ENCODE data around the gene GLI1. TPM values are rescaled to one million over a fixed set of nuclear protein-coding genes. Genes with fewer than 3 reads are reported as not detected.
A peak's percentile ranks its signal among the peaks of the same experiment; 100 is the strongest.
"Not testable (repeated sequence)": the region's sequence is repeated elsewhere in the genome, so short reads cannot be mapped to it uniquely, and the experiment has no call there.

The GLI1 gene
- polyA plus RNA-seq, 2 of the 4 experiments (the other 2 are of a cell fraction) = 13.1 to 27.3 TPM

DNA sequence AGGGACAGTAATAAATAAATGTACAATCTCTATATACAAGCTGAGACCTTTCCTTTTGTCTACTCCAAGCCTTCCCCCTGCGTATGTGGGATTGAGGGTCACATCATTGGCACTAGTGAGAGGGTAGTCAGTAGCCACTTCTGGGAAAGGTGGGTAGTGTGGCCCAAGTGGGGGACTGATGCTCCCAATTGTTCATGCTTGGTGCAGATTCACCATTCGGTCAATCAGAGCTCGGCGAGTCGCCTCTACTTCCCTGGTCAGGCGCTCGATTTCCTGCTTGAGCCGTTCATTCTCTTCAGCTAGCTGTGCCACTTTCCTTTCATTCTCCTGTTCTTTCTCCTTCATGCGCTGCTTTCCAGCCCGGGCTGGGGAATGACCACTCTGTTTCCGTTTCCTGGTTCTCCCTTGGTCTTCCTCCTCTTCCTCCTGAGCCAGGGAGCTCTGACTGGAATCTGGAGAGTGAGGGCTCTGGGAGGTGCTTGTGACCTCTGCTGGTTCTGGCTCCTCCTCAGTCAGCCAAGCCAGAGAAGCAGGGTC is 57.1 kb downstream of the GLI1 start:
- Histone ChIP-seq H3K27ac (peak overlapping the region in 1 of 2 experiments; percentile 49; a peak in 3 of 6 replicates), H3K4me2 (peak overlapping the region; percentile 91), H3K4me3 (no peak overlapping the region), H3K9me3 (no peaks in the 10 kb centered on the region), H3K4me1 (peaks cover 36% of the 10 kb centered on the region)
- TF ChIP-seq, protein P1, sequence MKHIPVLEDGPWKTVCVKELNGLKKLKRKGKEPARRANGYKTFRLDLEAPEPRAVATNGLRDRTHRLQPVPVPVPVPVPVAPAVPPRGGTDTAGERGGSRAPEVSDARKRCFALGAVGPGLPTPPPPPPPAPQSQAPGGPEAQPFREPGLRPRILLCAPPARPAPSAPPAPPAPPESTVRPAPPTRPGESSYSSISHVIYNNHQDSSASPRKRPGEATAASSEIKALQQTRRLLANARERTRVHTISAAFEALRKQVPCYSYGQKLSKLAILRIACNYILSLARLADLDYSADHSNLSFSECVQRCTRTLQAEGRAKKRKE (CRISPR knock-in tag; IDR thresholded peaks at IDR 0.05; ENCODE audit: low read depth) = no peak
- TF ChIP-seq CBX8 (IDR thresholded peaks at IDR 0.05) = no peak
- 94% methylated on average over 11 of the region's 11 CpGs for WGBS (ENCODE audit: missing lambda C conversion rate)
- DNase-seq (ENCODE audit: low read depth in 1 of 2, low spot score in 1 of 2) (no peak), ATAC-seq (no peak), FAIRE-seq (no peak)
- ChIA-PET POLR2A (no interaction called here), CTCF (interaction anchor here (0.7 to 3.0 kb wide), 10 partner anchors 14 to 1327 kb away, joined by 3 to 15 read pairs (median 3); partner anchors contain the start of gene GLI1)

DNA sequence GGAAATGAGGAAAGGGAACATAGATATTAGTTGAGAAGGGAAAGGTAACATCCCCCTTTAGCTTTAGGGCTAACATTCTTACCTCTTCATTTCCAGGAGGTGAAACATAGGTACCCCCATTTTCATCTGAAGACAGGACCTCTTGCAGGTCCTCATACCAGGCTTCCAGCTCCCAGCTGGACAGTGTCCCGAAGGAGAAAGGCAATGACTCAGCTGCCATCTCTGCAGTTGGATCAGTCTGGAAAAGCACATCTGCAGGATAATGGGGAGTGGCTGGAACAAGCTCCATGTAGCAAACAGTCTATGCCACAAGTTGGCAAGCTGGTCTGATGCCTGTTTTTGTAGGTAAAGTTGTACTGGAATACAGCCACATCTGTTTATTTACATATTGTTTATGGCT is 57.6 kb downstream of the GLI1 start:
- Histone ChIP-seq H3K4me1 (peaks cover 41% of the 10 kb centered on the region), H3K4me3 (no peak overlapping the region), H3K9me3 (no peaks in the 10 kb centered on the region), H3K4me2 (peak overlapping the region; percentile 91), H3K27ac (peak overlapping the region in 1 of 2 experiments; percentile 49; a peak in 3 of 6 replicates)
- peak in 1 of 2 experiments; percentile 51 for DNase-seq (ENCODE audit: low read depth in 1 of 2, low spot score in 1 of 2)
- ChIA-PET CTCF (interaction anchor here (0.7 to 3.0 kb wide), 8 partner anchors 14 to 1327 kb away, joined by 3 to 15 read pairs (median 3); partner anchors contain the start of gene GLI1), POLR2A (interaction anchor here (0.5 kb wide), 1 partner anchor 92 kb away, joined by 7 read pairs; no protein-coding TSS in a partner anchor)
- TF ChIP-seq CBX2 (IDR thresholded peaks at IDR 0.05; ENCODE audit: borderline replicate concordance, low read depth) = no peak
- peak; percentile 2 for TF ChIP-seq MAFK (IDR thresholded peaks at IDR 0.05; ENCODE audit: partially characterized antibody)
- no peak for TF ChIP-seq KDM5A (IDR thresholded peaks at IDR 0.05)
- peak in 1 of 2 experiments; percentile 31; a peak in 1 of 5 replicates for TF ChIP-seq JUN (IDR thresholded peaks at IDR 0.05)
- no peak for TF ChIP-seq FOSL2 (IDR thresholded peaks at IDR 0.05)
- TF ChIP-seq FOSL2 (CRISPR knock-in tag; IDR thresholded peaks at IDR 0.05) = no peak
- no peak; the same call in 1 of the 2 replicates for TF ChIP-seq HOXA7 (CRISPR knock-in tag; IDR thresholded peaks at IDR 0.05)
- no peak for TF ChIP-seq BHLHE40 (IDR thresholded peaks at IDR 0.05; ENCODE audit: low read depth, low read length)
- TF ChIP-seq KDM1A (IDR thresholded peaks at IDR 0.05; ENCODE audit: low read depth) = no peak
- no peak for TF ChIP-seq ZFP36 (IDR thresholded peaks at IDR 0.05; ENCODE audit: borderline replicate concordance, partially characterized antibody)
- TF ChIP-seq, protein P2, sequence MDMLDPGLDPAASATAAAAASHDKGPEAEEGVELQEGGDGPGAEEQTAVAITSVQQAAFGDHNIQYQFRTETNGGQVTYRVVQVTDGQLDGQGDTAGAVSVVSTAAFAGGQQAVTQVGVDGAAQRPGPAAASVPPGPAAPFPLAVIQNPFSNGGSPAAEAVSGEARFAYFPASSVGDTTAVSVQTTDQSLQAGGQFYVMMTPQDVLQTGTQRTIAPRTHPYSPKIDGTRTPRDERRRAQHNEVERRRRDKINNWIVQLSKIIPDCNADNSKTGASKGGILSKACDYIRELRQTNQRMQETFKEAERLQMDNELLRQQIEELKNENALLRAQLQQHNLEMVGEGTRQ (IDR thresholded peaks at IDR 0.05) = no peak
- TF ChIP-seq RNF2 (IDR thresholded peaks at IDR 0.05; ENCODE audit: borderline replicate concordance, low read depth) = no peak
- TF ChIP-seq, protein P3, sequence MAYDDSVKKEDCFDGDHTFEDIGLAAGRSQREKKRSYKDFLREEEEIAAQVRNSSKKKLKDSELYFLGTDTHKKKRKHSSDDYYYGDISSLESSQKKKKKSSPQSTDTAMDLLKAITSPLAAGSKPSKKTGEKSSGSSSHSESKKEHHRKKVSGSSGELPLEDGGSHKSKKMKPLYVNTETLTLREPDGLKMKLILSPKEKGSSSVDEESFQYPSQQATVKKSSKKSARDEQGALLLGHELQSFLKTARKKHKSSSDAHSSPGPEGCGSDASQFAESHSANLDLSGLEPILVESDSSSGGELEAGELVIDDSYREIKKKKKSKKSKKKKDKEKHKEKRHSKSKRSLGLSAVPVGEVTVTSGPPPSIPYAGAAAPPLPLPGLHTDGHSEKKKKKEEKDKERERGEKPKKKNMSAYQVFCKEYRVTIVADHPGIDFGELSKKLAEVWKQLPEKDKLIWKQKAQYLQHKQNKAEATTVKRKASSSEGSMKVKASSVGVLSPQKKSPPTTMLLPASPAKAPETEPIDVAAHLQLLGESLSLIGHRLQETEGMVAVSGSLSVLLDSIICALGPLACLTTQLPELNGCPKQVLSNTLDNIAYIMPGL (CRISPR knock-in tag; IDR thresholded peaks at IDR 0.05; ENCODE audit: borderline replicate concordance) = no peak
- TF ChIP-seq PHF8 (IDR thresholded peaks at IDR 0.05; ENCODE audit: borderline replicate concordance, low read depth) = no peak
- TF ChIP-seq SREBF2 (IDR thresholded peaks at IDR 0.05) = no peak
- TF ChIP-seq HDAC2 (IDR thresholded peaks at IDR 0.05) = no peak
- TF ChIP-seq FOXS1 (CRISPR knock-in tag; IDR thresholded peaks at IDR 0.05) = no peak
- no peak for TF ChIP-seq ZSCAN20 (CRISPR knock-in tag; IDR thresholded peaks at IDR 0.05)
- 21% methylated on average over 1 of the region's 1 CpG for WGBS (ENCODE audit: missing lambda C conversion rate)
- no peak for ATAC-seq
- FAIRE-seq = no peak

DNA sequence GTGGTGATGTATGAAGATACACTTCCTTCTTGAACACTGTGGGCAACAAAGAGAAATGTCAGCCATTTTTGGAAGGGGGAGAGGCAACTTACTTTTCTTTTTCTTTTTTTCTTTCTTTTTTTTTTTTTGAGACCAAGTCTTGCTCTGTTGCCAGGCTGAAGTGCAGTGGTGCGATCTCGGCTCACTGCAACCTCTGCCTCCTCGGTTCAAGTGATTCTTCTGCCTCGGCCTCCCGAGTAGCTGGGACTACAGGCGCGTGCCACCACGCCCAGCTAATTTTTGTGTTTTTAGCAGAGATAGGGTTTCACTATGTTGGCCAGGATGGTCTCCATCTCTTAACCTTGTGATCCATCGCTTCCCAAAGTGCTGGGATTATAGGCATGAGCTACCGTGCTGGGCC is 58.1 kb downstream of the GLI1 start:
- CTCF ChIA-PET = interaction anchor here (0.7 to 1.9 kb wide), 5 partner anchors 13 to 274 kb away, joined by 3 to 4 read pairs (median 3); no protein-coding TSS in a partner anchor
- not testable (repeated sequence) for H3K9me3 ChIP-seq; ATAC-seq; DNase-seq (ENCODE audit: low read depth in 1 of 2, low spot score in 1 of 2); FAIRE-seq
- peak overlapping the region; percentile 91 for H3K4me2 ChIP-seq
- H3K4me1 ChIP-seq = peaks cover 42% of the 10 kb centered on the region
- peak overlapping the region; percentile 85; the same call in 1 of the 3 replicates for H3K4me3 ChIP-seq
- POLR2A ChIA-PET = interaction anchor here (0.5 kb wide), 1 partner anchor 92 kb away, joined by 7 read pairs; no protein-coding TSS in a partner anchor
- TF ChIP-seq POLR2AphosphoS2 (conservative IDR thresholded peaks at IDR 0.05; ENCODE audit: low read length) = 0 out of 2 replicates have a peak, but pooled peaks have one; percentile 15
- WGBS (ENCODE audit: missing lambda C conversion rate) = 93% methylated on average over 10 of the region's 10 CpGs
- H3K27ac ChIP-seq = peak overlapping the region in 1 of 2 experiments; percentile 95; a peak in 2 of 6 replicates
